Epithelial cell of proximal tubule (primary cell): ENCODE results near the gene SPRTN. TPM values are rescaled to one million over a fixed set of nuclear protein-coding genes. Genes with fewer than 3 reads are reported as not detected.

ENCODE experiments used
- DNase-seq: peaks from one replicate; pipeline ENCODE4 v3.0.0-alpha.2; 2011; ENCODE audit warnings: low read depth
- H3K4me3 ChIP-seq: 2 replicates; pipeline ENCODE4 v1.5.1; 2011; ENCODE audit warnings: low read depth, mild to moderate bottlenecking, low read length
- CTCF ChIP-seq: conservative IDR thresholded peaks from 2 replicates; pipeline ENCODE4 v1.5.1; 2012; ENCODE audit warnings: low read depth, mild to moderate bottlenecking, low read length
- total RNA-seq: library from RNA; depleted of rRNA; stranded (reverse); fragments of >200 nt; gene quantifications from 2 replicates; pipeline ENCODE4 v1.2.3, GENCODE V29; 2015

SPRTN gene
- total RNA-seq, 1 donor from 2014 or later = 21.5 TPM

GRCh38 chr1:231351816-231352215, 13.7 kb downstream of the SPRTN start:
- no peak overlapping the region for H3K4me3 ChIP-seq
- no peak for DNase-seq
- TF ChIP-seq CTCF = no peak

GRCh38 chr1:231353086-231353485, 15.0 kb downstream of the SPRTN start:
- DNase-seq = no peak

GRCh38 chr1:231354330-231355020, 16.4 kb downstream of the SPRTN start:
- DNase-seq = no peak
- H3K4me3 ChIP-seq = no peak overlapping the region
- TF ChIP-seq CTCF = no peak

More at GRCh38 chr1:231353086-231353485, 15.0 kb downstream of the SPRTN start:
- no peak for TF ChIP-seq CTCF
- H3K4me3 ChIP-seq = no peak overlapping the region

GRCh38 chr1:231355171-231355570, 17.1 kb downstream of the SPRTN start:
- no peak overlapping the region for H3K4me3 ChIP-seq
- DNase-seq = no peak
- TF ChIP-seq CTCF = no peak

GRCh38 chr1:231357187-231357772, 19.2 kb downstream of the SPRTN start:
- no peak for DNase-seq
- TF ChIP-seq CTCF = no peak
- no peak overlapping the region for H3K4me3 ChIP-seq

- H3K4me3 ChIP-seq = no peak overlapping the region
- peak; percentile 85 for TF ChIP-seq CTCF
- DNase-seq = peak; percentile 53
Measured at GRCh38 chr1:231357831-231358354, 19.8 kb downstream of the SPRTN start.
